Uterus (tissue), 2 donors: Measurements from ENCODE around the gene CTCF.

ENCODE experiments used
- CTCF ChIP-seq, 4 experiments: fragments of 200-600 bp in 2 of 4; fragments of 450-650 bp in 2 of 4; sonication (generic) in 2 of 4; IDR thresholded peaks; one replicate each; pipeline ENCODE4 v1.5.1; 2016 to 2019; ENCODE audit warnings: antibody characterized with exemption in 4 of 4, mild to moderate bottlenecking in 2 of 4, moderate library complexity in 1 of 4
- POLR2A ChIP-seq, 2 donors: fragments of 450-650 bp; IDR thresholded peaks; one replicate each; pipeline ENCODE4 v1.6.1; 2016; ENCODE audit warnings: antibody characterized with exemption in 2 of 2, mild to moderate bottlenecking in 1 of 2, moderate library complexity in 1 of 2

- TF ChIP-seq CTCF (IDR thresholded peaks at IDR 0.05) = no peak
- no peak for TF ChIP-seq POLR2A (IDR thresholded peaks at IDR 0.05)
Measured at GRCh38 chr16:67534431-67534830, 27.9 kb upstream of the CTCF start.
